Ovary (tissue), 3 donors: ENCODE results near the gene PSMD13.

Source experiments
- EP300 ChIP-seq: sonication (generic); formaldehyde crosslinking; IDR thresholded peaks from one replicate; pipeline ENCODE4 v1.6.1; 2017; ENCODE audit warnings: antibody characterized with exemption
- POLR2A ChIP-seq: fragments of 450-650 bp; IDR thresholded peaks from one replicate; pipeline ENCODE4 v1.6.1; 2017; ENCODE audit warnings: antibody characterized with exemption, mild to moderate bottlenecking, moderate library complexity
- TF ChIP-seq, protein P1 (sequence below), 3 donors: fragments of 450-650 bp in 2 of 3; fragments of 200-600 bp in 1 of 3; IDR thresholded peaks; one replicate each; pipeline versions ENCODE4 v1.5.1 to v1.8.0; 2016 to 2022; ENCODE audit warnings: antibody characterized with exemption in 3 of 3, mild to moderate bottlenecking in 1 of 3
- donor health status: DM: no; HTN: no; CAD: no.

DNA sequence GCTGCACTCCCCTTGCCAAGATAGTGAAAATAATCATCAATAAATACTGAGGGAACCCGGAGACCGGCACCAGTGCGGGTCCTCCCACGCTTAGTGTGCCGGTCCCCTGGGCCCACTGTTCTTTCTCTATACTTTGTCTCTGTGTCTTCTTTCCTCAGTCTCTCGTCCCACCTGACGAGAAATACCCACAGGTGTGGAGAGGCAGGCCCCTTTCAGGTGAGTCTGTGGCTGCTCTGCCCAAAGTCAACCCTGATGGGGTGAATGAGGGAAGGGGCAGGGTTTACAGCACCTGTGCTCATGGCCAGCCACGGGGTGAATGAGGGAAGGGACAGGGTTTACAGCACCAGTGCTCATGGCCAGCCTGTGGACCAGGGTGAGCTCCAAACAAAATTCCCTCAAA, 34.3 kb upstream of the PSMD13 start:
- TF ChIP-seq, protein P1, sequence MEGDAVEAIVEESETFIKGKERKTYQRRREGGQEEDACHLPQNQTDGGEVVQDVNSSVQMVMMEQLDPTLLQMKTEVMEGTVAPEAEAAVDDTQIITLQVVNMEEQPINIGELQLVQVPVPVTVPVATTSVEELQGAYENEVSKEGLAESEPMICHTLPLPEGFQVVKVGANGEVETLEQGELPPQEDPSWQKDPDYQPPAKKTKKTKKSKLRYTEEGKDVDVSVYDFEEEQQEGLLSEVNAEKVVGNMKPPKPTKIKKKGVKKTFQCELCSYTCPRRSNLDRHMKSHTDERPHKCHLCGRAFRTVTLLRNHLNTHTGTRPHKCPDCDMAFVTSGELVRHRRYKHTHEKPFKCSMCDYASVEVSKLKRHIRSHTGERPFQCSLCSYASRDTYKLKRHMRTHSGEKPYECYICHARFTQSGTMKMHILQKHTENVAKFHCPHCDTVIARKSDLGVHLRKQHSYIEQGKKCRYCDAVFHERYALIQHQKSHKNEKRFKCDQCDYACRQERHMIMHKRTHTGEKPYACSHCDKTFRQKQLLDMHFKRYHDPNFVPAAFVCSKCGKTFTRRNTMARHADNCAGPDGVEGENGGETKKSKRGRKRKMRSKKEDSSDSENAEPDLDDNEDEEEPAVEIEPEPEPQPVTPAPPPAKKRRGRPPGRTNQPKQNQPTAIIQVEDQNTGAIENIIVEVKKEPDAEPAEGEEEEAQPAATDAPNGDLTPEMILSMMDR (IDR thresholded peaks at IDR 0.05), result no peak
- TF ChIP-seq EP300 (no peak), POLR2A (no peak)
